Gastroesophageal sphincter (tissue), 3 donors: ENCODE measurements around the gene ETV4.

ENCODE experiments used
- CTCF ChIP-seq, 4 experiments: fragments of 200-600 bp in 2 of 4; fragments of 450-650 bp in 2 of 4; sonication (generic) in 1 of 4; IDR thresholded peaks; one replicate each; pipeline ENCODE4 v1.5.1; 2017 to 2019; ENCODE audit warnings: antibody characterized with exemption in 4 of 4, mild to moderate bottlenecking in 2 of 4, moderate library complexity in 2 of 4
- POLR2A ChIP-seq, 2 donors: fragments of 450-650 bp; IDR thresholded peaks; one replicate each; pipeline ENCODE4 v1.6.1; 2017; ENCODE audit warnings: antibody characterized with exemption in 2 of 2, mild to moderate bottlenecking in 2 of 2, moderate library complexity in 1 of 2

DNA sequence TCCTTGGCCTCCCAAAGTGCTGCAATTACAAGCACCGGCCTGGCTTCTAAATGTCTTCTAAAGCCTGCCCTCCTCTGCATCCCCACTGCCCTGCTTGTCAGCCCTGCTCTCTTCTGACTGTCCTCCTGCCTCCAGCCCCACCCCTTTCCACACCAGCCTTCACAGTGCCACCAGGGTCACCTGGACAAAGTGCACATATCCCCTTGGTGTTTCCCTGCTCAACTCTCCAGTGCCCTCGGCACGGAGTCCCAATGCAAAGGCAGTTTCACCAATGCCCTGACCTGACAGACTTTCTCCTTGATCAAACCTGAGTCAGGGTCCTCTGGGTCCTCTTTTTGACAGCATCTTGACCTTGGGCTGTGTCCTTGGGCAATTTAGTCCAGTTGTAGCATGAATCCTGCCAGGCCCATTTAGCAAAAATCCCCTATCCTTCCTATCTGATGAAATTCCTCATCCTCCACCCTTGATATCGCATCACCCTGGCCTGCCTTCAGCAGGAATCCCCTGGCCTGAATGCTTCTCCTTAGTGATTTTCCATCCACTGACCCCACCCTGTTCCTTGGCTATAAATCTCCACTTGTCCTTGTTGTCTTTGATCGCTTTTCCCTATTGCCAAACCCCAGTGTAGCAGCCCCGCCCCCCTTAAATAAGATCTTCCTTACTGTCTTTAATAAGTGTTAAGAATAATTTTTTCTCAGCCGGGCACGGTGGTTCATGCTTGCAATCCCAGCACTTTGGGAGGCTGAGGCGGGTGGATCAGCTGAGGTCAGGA is 42.7 kb upstream of the ETV4 start:
- TF ChIP-seq CTCF (IDR thresholded peaks at IDR 0.05) (no peak), POLR2A (IDR thresholded peaks at IDR 0.05) (no peak)
